ENCODE data around the gene ITPK1. TPM values are rescaled to one million over a fixed set of nuclear protein-coding genes. Genes with fewer than 3 reads are reported as not detected.

The ITPK1 gene
- total and polyA plus RNA-seq, 2 donors (not counting 3 experiments of a cell fraction or from before 2014, with no cell fraction given): 39.6 to 51.8 TPM

- Histone ChIP-seq H3K27ac (ENCODE audit: insufficient read depth, low read depth, low read length) (no peak overlapping the region), H3K36me3 (ENCODE audit: control insufficient read depth in 2 of 2, extremely low read depth in 1 of 2, insufficient read depth in 2 of 2, low read length in 2 of 2) (no peaks in the 10 kb centered on the region), H3K4me1 (ENCODE audit: control insufficient read depth, extremely low read depth, insufficient read depth, low read length) (no peaks in the 10 kb centered on the region), H3K79me2 (ENCODE audit: control insufficient read depth, insufficient read depth, low read length) (no peaks in the 10 kb centered on the region), H3K27me3 (ENCODE audit: control insufficient read depth in 2 of 2, insufficient read depth in 2 of 2, low read length in 2 of 2) (no peaks in the 10 kb centered on the region), H3K4me3 (replicated peaks in 1 of 3; ENCODE audit: insufficient read depth in 1 of 3, low read depth in 1 of 3, low read length in 3 of 3) (no peak overlapping the region), H4K20me1 (replicated peaks; ENCODE audit: control insufficient read depth, extremely low read depth, insufficient read depth, low read length) (no peaks in the 10 kb centered on the region), H3K9ac (replicated peaks; ENCODE audit: extremely low read depth, insufficient read depth, low read length) (no peak overlapping the region), H3K9me3 (replicated peaks; ENCODE audit: control insufficient read depth, insufficient read depth, low read length) (no peaks in the 10 kb centered on the region), H3K9me1 (replicated peaks; ENCODE audit: control insufficient read depth, extremely low read depth, insufficient read depth, low read length) (no peaks in the 10 kb centered on the region), H2AFZ (ENCODE audit: low read depth, low read length) (no peak overlapping the region), H3K4me2 (ENCODE audit: insufficient read depth, low read length) (no peak overlapping the region)
- TF ChIP-seq, protein P1, sequence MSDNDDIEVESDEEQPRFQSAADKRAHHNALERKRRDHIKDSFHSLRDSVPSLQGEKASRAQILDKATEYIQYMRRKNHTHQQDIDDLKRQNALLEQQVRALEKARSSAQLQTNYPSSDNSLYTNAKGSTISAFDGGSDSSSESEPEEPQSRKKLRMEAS (IDR thresholded peaks at IDR 0.05; ENCODE audit: insufficient read depth, insufficient read length): no peak
- TF ChIP-seq POLR2A (IDR thresholded peaks at IDR 0.05; ENCODE audit: low read depth, low read length): no peak
- no peak for TF ChIP-seq GATA2 (IDR thresholded peaks at IDR 0.05; ENCODE audit: insufficient read depth, insufficient read length, low read depth, low read length)
- TF ChIP-seq MYC (IDR thresholded peaks at IDR 0.05; ENCODE audit: low read depth, low read length): no peak
- TF ChIP-seq EZH2 (IDR thresholded peaks at IDR 0.05; ENCODE audit: borderline replicate concordance, low read depth, low read length, severe bottlenecking): no peak
- no peak for TF ChIP-seq POLR2AphosphoS5 (IDR thresholded peaks at IDR 0.05; ENCODE audit: insufficient read depth, low read depth, low read length)
- TF ChIP-seq JUN (IDR thresholded peaks at IDR 0.05; ENCODE audit: borderline replicate concordance, insufficient read depth, insufficient read length, low read depth): no peak
- TF ChIP-seq CTCF (IDR thresholded peaks at IDR 0.05; ENCODE audit: extremely low read depth in 1 of 2, insufficient read depth in 1 of 2, low read depth in 1 of 2, low read length in 2 of 2): no peak
- no peak for TF ChIP-seq FOS (IDR thresholded peaks at IDR 0.05; ENCODE audit: borderline replicate concordance, insufficient read depth, low read length)
- ChIA-PET POLR2A (no interaction called here), CTCF (interaction anchor here (1.3 to 4.6 kb wide), 3 partner anchors 23 to 182 kb away, joined by 3 to 68 read pairs (median 5); no protein-coding TSS in a partner anchor)
- BruUV-seq (replicated peaks): no TSS peak
- intact Hi-C loops (cut with micrococcal nuclease): loop anchor here (5.0 kb wide), 1 partner anchor 299 kb away; no protein-coding TSS in a partner anchor
- FAIRE-seq (no peak), DNase-seq (ENCODE audit: low read depth, low spot score) (no peak)
- dilution Hi-C loops (cut with MboI; ENCODE audit: extremely low pct_ligation_motif_present, low sequenced_read_pairs): loop anchor here (25.0 kb wide), 1 partner anchor 174 kb away; no protein-coding TSS in a partner anchor
Observed at GRCh38 chr14:93136009-93136408, 20.3 kb upstream of the ITPK1 start.
